WTC11 (cell line): ENCODE data around the gene UGT1A5. TPM values are rescaled to one million over a fixed set of nuclear protein-coding genes. Genes with fewer than 3 reads are reported as not detected.

Source experiments
- ATAC-seq: fragments of 200-7000 bp; cut with Tn5 transposase; 2 replicates; pipeline ENCODE4 v1.10.0; 2021; ENCODE audit warnings: mild to moderate bottlenecking, moderate library complexity
- CTCF ChIA-PET: fragments of 300-600 bp; sonication (Branson Sonifier 250); formaldehyde crosslinking; loops from one replicate; lab custom pipeline; 2021; ENCODE audit warnings: antibody characterized with exemption; lab: Charles Lee
- POLR2A ChIA-PET: fragments of 350-600 bp; sonication (Branson Sonifier 250); formaldehyde crosslinking; loops from one replicate; lab custom pipeline; 2021; ENCODE audit warnings: antibody characterized with exemption; lab: Charles Lee
- DNase-seq: peaks from one replicate; pipeline ENCODE4 v3.0.0; 2021; ENCODE audit warnings: low spot score
- H3K27ac Mint-ChIP-seq: 2 replicates; pipeline ENCODE4 v1.8.0; 2021; ENCODE audit warnings: mixed read lengths
- H3K27me3 Mint-ChIP-seq: 2 replicates; pipeline ENCODE4 v1.8.0; 2021; ENCODE audit warnings: low read depth, mild to moderate bottlenecking, moderate library complexity, mixed read lengths
- H3K36me3 Mint-ChIP-seq: 2 replicates; pipeline ENCODE4 v1.8.0; 2021; ENCODE audit warnings: mixed read lengths
- H3K4me1 Mint-ChIP-seq: 2 replicates; pipeline ENCODE4 v1.8.0; 2022; ENCODE audit warnings: mixed read lengths
- H3K4me3 Mint-ChIP-seq: 2 replicates; pipeline ENCODE4 v1.8.0; 2021; ENCODE audit warnings: mild to moderate bottlenecking, moderate library complexity, mixed read lengths
- H3K9me3 Mint-ChIP-seq: 2 replicates; pipeline ENCODE4 v1.8.0; 2021; ENCODE audit warnings: mixed read lengths
- CDX4 ChIP-seq: fragments of 250-450 bp; sonication (Bioruptor Pico); IDR thresholded peaks from 2 replicates; pipeline ENCODE4 v1.9.0; 2021; ENCODE audit warnings: moderate library complexity, mild to moderate bottlenecking, inconsistent platforms, borderline replicate concordance
- E2F4 ChIP-seq: sonication (generic); formaldehyde crosslinking; IDR thresholded peaks from 2 replicates; pipeline ENCODE4 v1.8.1; 2022; ENCODE audit warnings: low read depth, mild to moderate bottlenecking, moderate library complexity, missing genetic modification reagents, borderline replicate concordance
- ESRRA ChIP-seq: sonication (generic); formaldehyde crosslinking; IDR thresholded peaks from 2 replicates; pipeline ENCODE4 v1.8.1; 2022; ENCODE audit warnings: mild to moderate bottlenecking, missing genetic modification reagents, borderline replicate concordance
- ETV6 ChIP-seq: sonication (generic); formaldehyde crosslinking; IDR thresholded peaks from 2 replicates; pipeline ENCODE4 v1.8.1; 2022; ENCODE audit warnings: mild to moderate bottlenecking, missing genetic modification reagents
- FOXP4 ChIP-seq: sonication (generic); formaldehyde crosslinking; IDR thresholded peaks from 2 replicates; pipeline ENCODE4 v1.8.0; 2022; ENCODE audit warnings: mild to moderate bottlenecking, missing genetic modification reagents
- GABPB1 ChIP-seq: sonication (generic); formaldehyde crosslinking; IDR thresholded peaks from 2 replicates; pipeline ENCODE4 v1.8.1; 2023; ENCODE audit warnings: mild to moderate bottlenecking, missing genetic modification reagents
- GRHL2 ChIP-seq: fragments of 250-450 bp; sonication (Bioruptor Pico); IDR thresholded peaks from 2 replicates; pipeline ENCODE4 v1.8.0; 2022; ENCODE audit warnings: mild to moderate bottlenecking, moderate library complexity; ENCODE audit not compliant: insufficient replicate concordance, severe bottlenecking
- GTF2I ChIP-seq: fragments of 250-450 bp; sonication (Bioruptor Pico); conservative IDR thresholded peaks from 2 replicates; pipeline ENCODE4 v1.4.0; 2021; ENCODE audit warnings: mild to moderate bottlenecking
- NFE2L1 ChIP-seq: sonication (generic); formaldehyde crosslinking; IDR thresholded peaks from 2 replicates; pipeline ENCODE4 v1.8.1; 2023; ENCODE audit warnings: missing genetic modification reagents
- NR1H2 ChIP-seq: sonication (generic); formaldehyde crosslinking; IDR thresholded peaks from 2 replicates; pipeline ENCODE4 v1.9.0; 2021; ENCODE audit warnings: mild to moderate bottlenecking, moderate library complexity, missing genetic modification reagents
- NR2C2 ChIP-seq: sonication (generic); formaldehyde crosslinking; IDR thresholded peaks from 2 replicates; pipeline ENCODE4 v1.8.0; 2022; ENCODE audit warnings: mild to moderate bottlenecking, missing genetic modification reagents
- OVOL2 ChIP-seq: fragments of 250-450 bp; sonication (Bioruptor Pico); IDR thresholded peaks from 2 replicates; pipeline ENCODE4 v1.9.0; 2021; ENCODE audit warnings: mild to moderate bottlenecking, borderline replicate concordance
- PREB ChIP-seq: sonication (generic); formaldehyde crosslinking; IDR thresholded peaks from 2 replicates; pipeline ENCODE4 v1.8.1; 2022; ENCODE audit warnings: mild to moderate bottlenecking, missing genetic modification reagents, moderate library complexity, borderline replicate concordance
- PRRX2 ChIP-seq: fragments of 250-450 bp; sonication (Bioruptor Pico); IDR thresholded peaks from 2 replicates; pipeline ENCODE4 v1.8.0; 2021; ENCODE audit warnings: mild to moderate bottlenecking
- SOX15 ChIP-seq: fragments of 250-450 bp; sonication (Bioruptor Pico); IDR thresholded peaks from 2 replicates; pipeline ENCODE4 v1.9.0; 2021; ENCODE audit warnings: mild to moderate bottlenecking
- TCF7 ChIP-seq: sonication (generic); formaldehyde crosslinking; IDR thresholded peaks from 2 replicates; pipeline ENCODE4 v1.8.0; 2022; ENCODE audit warnings: mild to moderate bottlenecking, low read depth, missing genetic modification reagents, moderate library complexity
- ZMAT4 ChIP-seq: fragments of 250-450 bp; sonication (Bioruptor Pico); IDR thresholded peaks from 2 replicates; pipeline ENCODE4 v1.9.0; 2021; ENCODE audit warnings: mild to moderate bottlenecking
- ZNF121 ChIP-seq: sonication (generic); formaldehyde crosslinking; IDR thresholded peaks from 2 replicates; pipeline ENCODE4 v1.8.0; 2023; ENCODE audit warnings: missing genetic modification reagents
- ZNF138 ChIP-seq: sonication (generic); formaldehyde crosslinking; conservative IDR thresholded peaks from 2 replicates; pipeline ENCODE4 v1.8.1; 2022; ENCODE audit warnings: mild to moderate bottlenecking, moderate library complexity, missing genetic modification reagents
- ZNF232 ChIP-seq: sonication (generic); formaldehyde crosslinking; IDR thresholded peaks from 2 replicates; pipeline ENCODE4 v1.8.0; 2022; ENCODE audit warnings: mild to moderate bottlenecking, missing genetic modification reagents
- ZNF396 ChIP-seq: fragments of 250-450 bp; sonication (Bioruptor Pico); IDR thresholded peaks from 2 replicates; pipeline ENCODE4 v1.8.0; 2021; ENCODE audit warnings: mild to moderate bottlenecking, moderate library complexity, borderline replicate concordance
- ZNF532 ChIP-seq: fragments of 250-450 bp; sonication (Bioruptor Pico); IDR thresholded peaks from 2 replicates; pipeline ENCODE4 v1.9.0; 2021; ENCODE audit warnings: mild to moderate bottlenecking, borderline replicate concordance
- ZSCAN18 ChIP-seq: fragments of 250-450 bp; sonication (Bioruptor Pico); IDR thresholded peaks from 2 replicates; pipeline ENCODE4 v2.1.2; 2022; ENCODE audit warnings: mild to moderate bottlenecking, moderate library complexity
- total RNA-seq: library from RNA; stranded (reverse); gene quantifications from 3 replicates; pipeline ENCODE4 v1.2.3, GENCODE V29; 2021

The UGT1A5 gene
- total RNA-seq, 1 experiment from 2014 or later: not detected

GRCh38 chr2:233791151-233791882, 78.6 kb downstream of the UGT1A5 start (continued):
- TF ChIP-seq ZSCAN18 (CRISPR knock-in tag): no peak
- no peak for TF ChIP-seq TCF7 (CRISPR knock-in tag)

GRCh38 chr2:233791883-233792329, 79.2 kb downstream of the UGT1A5 start:
- no peak overlapping the region for H3K27ac Mint-ChIP-seq
- DNase-seq (no peak), ATAC-seq (no peak)
- H3K4me3 Mint-ChIP-seq: no peak overlapping the region
- POLR2A ChIA-PET: no interaction called here
- CTCF ChIA-PET: no interaction called here
- H3K27me3 Mint-ChIP-seq: no peaks in the 10 kb centered on the region; the same call in 1 of the 2 replicates
- H3K36me3 Mint-ChIP-seq: no peaks in the 10 kb centered on the region
- H3K9me3 Mint-ChIP-seq: peaks cover 6% of the 10 kb centered on the region
- no peak for TF ChIP-seq ZNF396 (CRISPR knock-in tag)
- no peak for TF ChIP-seq FOXP4 (CRISPR knock-in tag)
- no peak for TF ChIP-seq NFE2L1 (CRISPR knock-in tag)
- no peak for TF ChIP-seq GTF2I
- no peak for TF ChIP-seq PRRX2 (CRISPR knock-in tag)
- TF ChIP-seq OVOL2 (CRISPR knock-in tag): no peak
- TF ChIP-seq PREB: no peak
- TF ChIP-seq NR1H2: no peak
- no peak for TF ChIP-seq ETV6
- TF ChIP-seq, all 79 proteins: peak for 0
- no peaks in the 10 kb centered on the region for H3K4me1 Mint-ChIP-seq

GRCh38 chr2:233792720-233793119, 80.0 kb downstream of the UGT1A5 start:
- Mint-ChIP-seq H3K36me3 (no peaks in the 10 kb centered on the region), H3K27ac (no peak overlapping the region), H3K9me3 (peaks cover 6% of the 10 kb centered on the region), H3K27me3 (no peaks in the 10 kb centered on the region; the same call in 1 of the 2 replicates), H3K4me3 (no peak overlapping the region), H3K4me1 (no peaks in the 10 kb centered on the region)
- POLR2A ChIA-PET: no interaction called here
- ATAC-seq: no peak
- no peak for DNase-seq
- CTCF ChIA-PET: no interaction called here
- TF ChIP-seq GRHL2: no peak
- no peak for TF ChIP-seq ZNF138 (CRISPR knock-in tag)
- no peak for TF ChIP-seq ZNF121 (CRISPR knock-in tag)
- no peak for TF ChIP-seq SOX15
- TF ChIP-seq ZNF532: no peak
- TF ChIP-seq ZMAT4 (CRISPR knock-in tag): no peak
- no peak for TF ChIP-seq NR2C2
- TF ChIP-seq CDX4 (CRISPR knock-in tag): no peak
- TF ChIP-seq GABPB1 (CRISPR knock-in tag): no peak
- no peak for TF ChIP-seq ZNF232 (CRISPR knock-in tag)
- TF ChIP-seq ESRRA (CRISPR knock-in tag): no peak
- TF ChIP-seq E2F4 (CRISPR knock-in tag): no peak
